Right lobe of liver (tissue), 4 donors: ENCODE results near the gene LGI4.

ENCODE experiments used
- POLR2A ChIP-seq: fragments of 450-650 bp; IDR thresholded peaks from one replicate; pipeline ENCODE4 v1.6.1; 2017; ENCODE audit warnings: antibody characterized with exemption, mild to moderate bottlenecking
- TF ChIP-seq, protein P1 (sequence below), 4 donors: fragments of 200-600 bp in 3 of 4; fragments of 450-650 bp in 1 of 4; IDR thresholded peaks; one replicate each; pipeline versions ENCODE4 v1.5.1 to v1.8.0; 2016 to 2022; ENCODE audit warnings: antibody characterized with exemption in 4 of 4, mild to moderate bottlenecking in 2 of 4
- donor health status: DM: no; HTN: no; CAD: no.
- donor health status: DM: no; HTN: no; CAD: no.
- donor health status: DM: no; HTN: yes; CAD: no.

DNA sequence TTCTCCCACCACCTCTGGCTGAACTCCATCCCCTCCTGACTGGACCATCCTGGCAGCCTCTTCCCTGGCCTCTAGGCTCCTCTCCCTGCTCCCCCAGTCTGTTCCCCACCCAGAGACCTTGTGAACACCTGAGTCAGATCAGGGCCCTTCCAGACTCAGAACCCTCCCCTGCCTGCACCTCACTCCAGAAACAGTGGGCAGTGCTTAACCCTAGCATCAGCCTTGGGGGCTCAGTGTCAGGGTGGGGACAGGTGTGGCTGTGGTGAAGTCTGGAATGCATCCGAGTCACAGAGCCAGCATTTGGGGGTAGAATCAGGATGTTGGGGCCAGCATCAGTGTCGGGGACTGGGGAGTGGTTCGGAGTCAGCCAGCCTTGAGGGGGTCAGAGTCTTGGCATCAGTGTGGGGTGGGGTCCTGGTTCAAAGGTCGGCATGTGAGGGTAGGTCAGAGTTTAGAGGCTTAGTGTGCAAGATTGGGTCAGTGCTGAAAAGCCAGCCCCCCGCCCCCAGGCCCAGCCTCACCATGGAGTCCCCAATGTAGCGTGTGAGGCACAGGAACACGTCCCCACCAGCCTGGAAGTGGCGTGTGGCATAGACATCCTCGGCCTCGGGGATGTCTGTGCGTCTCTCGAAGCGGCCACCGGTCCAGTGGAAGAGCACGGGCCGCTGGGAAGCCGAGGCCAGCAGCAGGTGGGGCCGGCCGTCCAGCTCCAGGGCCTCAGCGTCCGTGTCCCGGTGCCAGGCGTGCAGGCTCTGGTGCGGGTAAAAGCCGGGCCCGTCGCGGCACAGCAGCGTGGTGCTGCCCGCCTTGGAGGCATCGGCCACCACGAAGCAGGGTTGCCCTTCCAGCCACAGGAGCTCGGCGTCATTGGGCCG lies 8.9 kb downstream of the LGI4 start:
- TF ChIP-seq, protein P1, sequence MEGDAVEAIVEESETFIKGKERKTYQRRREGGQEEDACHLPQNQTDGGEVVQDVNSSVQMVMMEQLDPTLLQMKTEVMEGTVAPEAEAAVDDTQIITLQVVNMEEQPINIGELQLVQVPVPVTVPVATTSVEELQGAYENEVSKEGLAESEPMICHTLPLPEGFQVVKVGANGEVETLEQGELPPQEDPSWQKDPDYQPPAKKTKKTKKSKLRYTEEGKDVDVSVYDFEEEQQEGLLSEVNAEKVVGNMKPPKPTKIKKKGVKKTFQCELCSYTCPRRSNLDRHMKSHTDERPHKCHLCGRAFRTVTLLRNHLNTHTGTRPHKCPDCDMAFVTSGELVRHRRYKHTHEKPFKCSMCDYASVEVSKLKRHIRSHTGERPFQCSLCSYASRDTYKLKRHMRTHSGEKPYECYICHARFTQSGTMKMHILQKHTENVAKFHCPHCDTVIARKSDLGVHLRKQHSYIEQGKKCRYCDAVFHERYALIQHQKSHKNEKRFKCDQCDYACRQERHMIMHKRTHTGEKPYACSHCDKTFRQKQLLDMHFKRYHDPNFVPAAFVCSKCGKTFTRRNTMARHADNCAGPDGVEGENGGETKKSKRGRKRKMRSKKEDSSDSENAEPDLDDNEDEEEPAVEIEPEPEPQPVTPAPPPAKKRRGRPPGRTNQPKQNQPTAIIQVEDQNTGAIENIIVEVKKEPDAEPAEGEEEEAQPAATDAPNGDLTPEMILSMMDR (IDR thresholded peaks at IDR 0.05), result no peak
- TF ChIP-seq POLR2A, result no peak
